Measurements from ENCODE around the gene CTNNA2.
A peak's percentile ranks its signal among the peaks of the same experiment; 100 is the strongest.

CTNNA2 gene

DNA sequence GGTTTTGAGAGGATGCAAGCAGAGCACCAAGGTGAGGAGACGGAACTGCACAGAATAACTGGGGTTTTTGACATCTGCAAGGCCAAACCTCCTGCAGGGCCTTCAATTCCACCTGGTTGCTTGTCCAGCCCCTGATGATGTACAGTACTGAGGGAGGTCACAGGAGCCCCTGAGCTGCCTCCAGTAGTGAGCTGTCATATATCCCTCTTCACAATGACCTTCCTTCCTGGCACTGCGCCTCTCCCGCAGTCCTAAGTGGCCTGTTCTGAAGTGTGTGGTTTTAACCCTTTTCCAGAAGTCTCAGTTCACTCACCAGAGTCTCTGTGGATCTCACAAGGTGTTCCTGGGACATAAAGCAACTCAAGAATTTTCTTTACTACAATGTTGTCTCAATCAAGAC, 746.4 kb downstream of the CTNNA2 start:
- no peaks in the 10 kb centered on the region for H3K27me3 ChIP-seq (ENCODE audit: control insufficient read depth, insufficient read depth, low read length)
- H3K9me3 ChIP-seq (ENCODE audit: control insufficient read depth, low read depth, low read length), result no peaks in the 10 kb centered on the region
- H3K4me3 ChIP-seq (ENCODE audit: low read length), result no peak overlapping the region
- H3K36me3 ChIP-seq (ENCODE audit: control insufficient read depth, low read depth, low read length), result no peaks in the 10 kb centered on the region
- no peak overlapping the region for H3K27ac ChIP-seq (ENCODE audit: low read length)
- H3K4me1 ChIP-seq (ENCODE audit: control insufficient read depth, low read depth, low read length), result no peaks in the 10 kb centered on the region
- H3K9ac ChIP-seq (ENCODE audit: low read length), result no peak overlapping the region

DNA sequence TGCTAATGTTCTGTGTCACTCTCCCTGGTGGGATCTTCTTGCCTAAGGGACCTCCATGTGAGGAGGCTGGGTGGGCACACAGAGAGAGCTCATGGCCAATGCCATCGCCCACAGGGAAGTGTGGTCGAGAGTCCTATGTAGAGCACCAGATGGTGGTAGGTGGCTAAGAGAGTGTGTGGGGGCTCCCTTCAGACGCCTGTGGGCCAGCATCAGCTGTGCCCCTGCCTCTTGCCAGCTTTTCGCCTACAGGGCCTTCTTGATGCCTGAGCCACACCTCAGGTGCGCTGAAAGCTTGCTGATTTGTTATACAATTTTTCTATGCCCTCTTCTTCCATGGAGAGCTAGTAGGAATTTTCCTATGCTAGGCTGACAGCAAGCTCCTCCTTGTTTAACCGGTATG, 753.4 kb downstream of the CTNNA2 start:
- H3K4me1 ChIP-seq (ENCODE audit: control insufficient read depth, low read depth, low read length), result no peaks in the 10 kb centered on the region

DNA sequence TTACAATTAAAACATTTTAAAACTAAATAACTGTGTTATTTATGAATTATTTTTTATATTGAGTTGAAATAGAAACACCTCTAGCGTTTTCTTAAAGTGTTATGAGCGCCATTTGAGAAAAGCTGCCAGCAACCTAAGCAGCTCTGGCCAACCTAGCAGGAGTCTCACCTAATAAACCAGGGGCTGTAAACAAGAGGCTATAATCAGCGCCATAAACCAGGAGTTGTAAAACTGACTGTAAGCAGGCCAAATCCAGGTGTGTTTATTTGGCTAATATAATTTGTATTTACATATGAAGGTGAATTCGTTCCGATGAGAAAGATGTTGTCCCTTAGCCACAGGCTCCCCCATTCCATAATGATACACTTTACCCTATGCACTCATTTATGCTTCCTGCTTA, 757.0 kb downstream of the CTNNA2 start:
- H3K36me3 ChIP-seq (ENCODE audit: control insufficient read depth, low read depth, low read length), result no peaks in the 10 kb centered on the region
- no peaks in the 10 kb centered on the region for H3K27me3 ChIP-seq (ENCODE audit: control insufficient read depth, insufficient read depth, low read length)
- H3K4me1 ChIP-seq (ENCODE audit: control insufficient read depth, low read depth, low read length), result no peaks in the 10 kb centered on the region
- H3K27ac ChIP-seq (ENCODE audit: low read length), result no peak overlapping the region
- no peaks in the 10 kb centered on the region for H3K9me3 ChIP-seq (ENCODE audit: control insufficient read depth, low read depth, low read length)
- no peak overlapping the region for H3K9ac ChIP-seq (ENCODE audit: low read length)
- H3K4me3 ChIP-seq (ENCODE audit: low read length), result no peak overlapping the region

More for the DNA sequence above, 753.4 kb downstream of the CTNNA2 start:
- H3K27ac ChIP-seq (ENCODE audit: low read length), result no peak overlapping the region
- H3K4me3 ChIP-seq (ENCODE audit: low read length), result no peak overlapping the region
- H3K9me3 ChIP-seq (ENCODE audit: control insufficient read depth, low read depth, low read length), result no peaks in the 10 kb centered on the region
- no peaks in the 10 kb centered on the region for H3K27me3 ChIP-seq (ENCODE audit: control insufficient read depth, insufficient read depth, low read length)
- no peak overlapping the region for H3K9ac ChIP-seq (ENCODE audit: low read length)
- no peaks in the 10 kb centered on the region for H3K36me3 ChIP-seq (ENCODE audit: control insufficient read depth, low read depth, low read length)

DNA sequence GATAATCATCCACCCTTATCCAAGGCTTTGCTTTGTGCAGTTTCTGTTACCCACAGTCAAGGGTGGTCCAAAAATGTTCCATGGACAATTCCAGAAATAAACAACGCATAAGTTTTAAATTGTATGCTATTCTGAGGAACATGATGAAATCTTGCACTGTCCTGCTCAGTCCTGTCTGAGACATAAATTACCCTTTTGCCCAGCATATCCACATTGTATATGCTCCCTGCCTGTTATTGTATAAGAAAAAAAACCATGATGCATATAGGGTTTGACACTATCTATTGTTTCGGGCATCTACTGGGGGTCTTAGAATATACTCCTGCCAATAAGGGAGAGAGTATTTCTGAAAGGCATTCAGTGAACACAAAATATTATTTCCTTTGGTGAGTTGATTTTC, 767.7 kb downstream of the CTNNA2 start:
- H3K4me3 ChIP-seq (ENCODE audit: low read length), result no peak overlapping the region
- no peaks in the 10 kb centered on the region for H3K4me1 ChIP-seq (ENCODE audit: control insufficient read depth, low read depth, low read length)
- H3K36me3 ChIP-seq (ENCODE audit: control insufficient read depth, low read depth, low read length), result no peaks in the 10 kb centered on the region
- no peaks in the 10 kb centered on the region for H3K9me3 ChIP-seq (ENCODE audit: control insufficient read depth, low read depth, low read length)
- H3K27ac ChIP-seq (ENCODE audit: low read length), result no peak overlapping the region
- no peaks in the 10 kb centered on the region for H3K27me3 ChIP-seq (ENCODE audit: control insufficient read depth, insufficient read depth, low read length)
- H3K9ac ChIP-seq (ENCODE audit: low read length), result no peak overlapping the region

DNA sequence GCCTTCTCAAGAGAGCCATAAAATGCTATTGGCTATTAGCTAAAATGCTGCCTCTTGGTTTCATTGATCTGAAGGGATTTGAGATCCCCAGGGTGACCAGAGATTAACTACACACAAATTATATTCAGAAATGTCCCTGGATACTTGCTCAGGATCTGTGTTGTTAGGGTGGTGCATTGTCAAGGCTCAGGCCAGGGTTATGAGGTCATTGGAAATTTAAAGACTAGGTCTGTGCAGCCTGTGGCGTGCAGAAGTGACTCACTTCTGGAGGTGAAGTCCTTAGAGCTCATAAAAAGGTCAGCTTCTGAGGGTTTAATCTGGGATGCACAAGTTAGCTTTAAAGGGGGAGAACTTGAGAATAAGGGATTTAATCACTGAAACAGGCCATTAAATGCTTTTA, 768.2 kb downstream of the CTNNA2 start:
- H3K9ac ChIP-seq (ENCODE audit: low read length), result no peak overlapping the region
- H3K36me3 ChIP-seq (ENCODE audit: control insufficient read depth, low read depth, low read length), result no peaks in the 10 kb centered on the region
- H3K27ac ChIP-seq (ENCODE audit: low read length), result no peak overlapping the region
- no peaks in the 10 kb centered on the region for H3K27me3 ChIP-seq (ENCODE audit: control insufficient read depth, insufficient read depth, low read length)
- H3K4me3 ChIP-seq (ENCODE audit: low read length), result no peak overlapping the region
- no peaks in the 10 kb centered on the region for H3K4me1 ChIP-seq (ENCODE audit: control insufficient read depth, low read depth, low read length)
- H3K9me3 ChIP-seq (ENCODE audit: control insufficient read depth, low read depth, low read length), result no peaks in the 10 kb centered on the region

DNA sequence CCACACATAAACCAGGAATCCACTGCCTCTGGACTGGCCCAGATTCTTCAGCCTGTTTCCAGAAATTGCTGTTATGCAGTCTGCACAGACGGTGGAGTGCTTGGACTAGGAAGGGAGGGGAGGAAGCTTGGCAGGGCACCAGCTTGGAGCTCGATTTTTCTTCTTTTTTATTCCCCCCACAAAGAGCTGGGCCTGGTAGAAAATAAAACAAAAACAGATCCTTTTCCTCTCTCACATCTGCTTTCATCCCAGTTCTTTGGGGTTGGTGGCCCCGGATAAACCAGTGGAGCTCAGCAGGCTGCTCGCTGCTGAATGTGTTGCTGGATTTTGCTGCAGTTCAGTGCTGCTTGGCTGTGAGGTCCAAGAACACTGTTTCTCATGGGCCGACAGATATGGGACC, 775.7 kb downstream of the CTNNA2 start:
- Histone ChIP-seq H3K4me1 (ENCODE audit: control insufficient read depth, low read depth, low read length) (no peaks in the 10 kb centered on the region), H3K4me3 (ENCODE audit: low read length) (no peak overlapping the region), H3K27ac (ENCODE audit: low read length) (no peak overlapping the region), H3K9me3 (ENCODE audit: control insufficient read depth, low read depth, low read length) (no peaks in the 10 kb centered on the region), H3K36me3 (ENCODE audit: control insufficient read depth, low read depth, low read length) (no peaks in the 10 kb centered on the region), H3K27me3 (ENCODE audit: control insufficient read depth, insufficient read depth, low read length) (no peaks in the 10 kb centered on the region), H3K9ac (ENCODE audit: low read length) (no peak overlapping the region)

DNA sequence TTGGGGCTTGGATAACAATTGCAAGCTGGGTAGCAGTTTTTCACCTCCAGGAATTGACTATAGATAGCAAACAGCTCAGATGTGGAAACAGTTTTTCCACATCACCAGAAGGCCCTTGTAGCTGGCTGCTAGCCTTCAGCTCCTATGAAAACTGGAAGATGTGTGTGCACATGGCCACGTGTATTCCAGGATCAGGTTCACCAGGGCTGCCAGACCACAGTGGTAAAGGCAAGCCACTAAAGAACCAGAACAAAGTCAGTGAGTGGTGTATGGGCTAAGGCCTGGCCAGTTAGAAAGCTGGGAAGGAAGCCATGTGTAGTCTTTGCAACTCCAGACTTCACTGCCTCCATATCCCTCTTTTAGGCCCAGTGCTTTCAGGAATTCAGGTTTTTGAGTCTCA, 778.8 kb downstream of the CTNNA2 start:
- H3K9ac ChIP-seq (ENCODE audit: low read length), result no peak overlapping the region
- H3K9me3 ChIP-seq (ENCODE audit: control insufficient read depth, low read depth, low read length), result no peaks in the 10 kb centered on the region
- H3K27ac ChIP-seq (ENCODE audit: low read length), result no peak overlapping the region
- no peaks in the 10 kb centered on the region for H3K36me3 ChIP-seq (ENCODE audit: control insufficient read depth, low read depth, low read length)
- no peaks in the 10 kb centered on the region for H3K27me3 ChIP-seq (ENCODE audit: control insufficient read depth, insufficient read depth, low read length)
- H3K4me1 ChIP-seq (ENCODE audit: control insufficient read depth, low read depth, low read length), result no peaks in the 10 kb centered on the region
- H3K4me3 ChIP-seq (ENCODE audit: low read length), result no peak overlapping the region

DNA sequence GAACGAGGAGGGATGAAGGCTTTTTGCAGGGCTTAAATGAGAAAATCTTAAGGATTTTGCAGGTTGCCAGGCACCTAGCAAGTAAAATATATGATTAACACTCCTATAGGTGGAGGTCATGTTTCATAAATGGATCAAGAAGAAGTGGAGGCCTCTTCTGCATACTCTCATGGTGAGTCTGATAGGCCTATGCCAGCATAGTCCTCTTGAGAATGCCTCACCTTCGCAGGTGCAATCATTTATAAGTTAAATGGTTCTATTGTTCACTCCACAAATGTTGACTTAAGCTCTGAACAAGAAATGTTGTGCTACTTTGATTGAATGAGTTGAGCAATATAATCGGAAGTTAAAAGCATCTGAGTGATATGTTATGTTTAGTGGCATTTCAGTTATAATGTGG, 779.6 kb downstream of the CTNNA2 start:
- Histone ChIP-seq H3K9ac (ENCODE audit: low read length) (no peak overlapping the region), H3K4me1 (ENCODE audit: control insufficient read depth, low read depth, low read length) (no peaks in the 10 kb centered on the region), H3K9me3 (ENCODE audit: control insufficient read depth, low read depth, low read length) (no peaks in the 10 kb centered on the region), H3K27me3 (ENCODE audit: control insufficient read depth, insufficient read depth, low read length) (no peaks in the 10 kb centered on the region), H3K27ac (ENCODE audit: low read length) (no peak overlapping the region), H3K36me3 (ENCODE audit: control insufficient read depth, low read depth, low read length) (no peaks in the 10 kb centered on the region), H3K4me3 (ENCODE audit: low read length) (no peak overlapping the region)

DNA sequence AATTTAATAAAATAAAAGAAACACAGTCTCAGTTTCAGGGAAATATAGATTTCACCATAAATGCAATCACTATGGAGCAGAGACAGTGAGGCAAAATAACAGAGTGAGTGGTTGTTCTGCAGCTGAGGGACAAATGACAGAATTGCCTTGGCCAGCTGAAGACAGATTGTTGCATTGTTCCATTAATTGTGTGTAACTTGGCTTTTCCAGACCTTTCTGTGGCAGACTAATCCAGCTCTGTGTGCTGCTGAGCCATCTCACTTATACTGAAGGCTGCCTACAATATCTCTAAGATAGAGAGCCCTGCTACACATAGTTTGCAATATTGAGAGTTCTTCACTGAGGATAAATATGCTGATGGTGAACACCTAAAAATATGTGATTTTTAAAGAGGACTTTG, 780.2 kb downstream of the CTNNA2 start:
- Histone ChIP-seq H3K4me1 (ENCODE audit: control insufficient read depth, low read depth, low read length) (no peaks in the 10 kb centered on the region), H3K9ac (ENCODE audit: low read length) (no peak overlapping the region), H3K27ac (ENCODE audit: low read length) (no peak overlapping the region), H3K9me3 (ENCODE audit: control insufficient read depth, low read depth, low read length) (no peaks in the 10 kb centered on the region), H3K27me3 (ENCODE audit: control insufficient read depth, insufficient read depth, low read length) (no peaks in the 10 kb centered on the region), H3K36me3 (ENCODE audit: control insufficient read depth, low read depth, low read length) (no peaks in the 10 kb centered on the region), H3K4me3 (ENCODE audit: low read length) (no peak overlapping the region)

DNA sequence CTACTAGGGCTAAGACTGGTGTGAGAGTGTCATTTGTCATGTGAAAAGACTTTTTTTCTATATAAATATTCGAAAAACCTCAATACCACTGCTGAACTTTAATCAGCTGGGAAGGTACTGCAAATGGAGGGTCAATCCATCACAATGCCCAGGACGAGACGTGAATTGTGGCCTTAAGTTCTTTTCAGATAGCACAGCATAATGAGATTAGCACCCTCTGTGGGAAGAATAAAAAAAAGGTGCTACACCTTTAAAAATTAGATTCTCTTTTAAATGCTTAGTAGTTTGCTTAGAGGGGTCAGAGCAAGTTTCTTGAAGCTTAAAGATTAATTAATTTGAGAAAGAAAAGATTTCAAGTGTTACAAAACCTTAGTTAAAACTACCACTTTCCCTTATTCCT, 786.1 kb downstream of the CTNNA2 start:
- Histone ChIP-seq H3K9me3 (ENCODE audit: control insufficient read depth, low read depth, low read length) (no peaks in the 10 kb centered on the region), H3K36me3 (ENCODE audit: control insufficient read depth, low read depth, low read length) (no peaks in the 10 kb centered on the region), H3K27me3 (ENCODE audit: control insufficient read depth, insufficient read depth, low read length) (peaks cover 52% of the 10 kb centered on the region), H3K4me3 (ENCODE audit: low read length) (no peak overlapping the region), H3K4me1 (ENCODE audit: control insufficient read depth, low read depth, low read length) (peaks cover 46% of the 10 kb centered on the region), H3K9ac (ENCODE audit: low read length) (no peak overlapping the region), H3K27ac (ENCODE audit: low read length) (no peak overlapping the region)

DNA sequence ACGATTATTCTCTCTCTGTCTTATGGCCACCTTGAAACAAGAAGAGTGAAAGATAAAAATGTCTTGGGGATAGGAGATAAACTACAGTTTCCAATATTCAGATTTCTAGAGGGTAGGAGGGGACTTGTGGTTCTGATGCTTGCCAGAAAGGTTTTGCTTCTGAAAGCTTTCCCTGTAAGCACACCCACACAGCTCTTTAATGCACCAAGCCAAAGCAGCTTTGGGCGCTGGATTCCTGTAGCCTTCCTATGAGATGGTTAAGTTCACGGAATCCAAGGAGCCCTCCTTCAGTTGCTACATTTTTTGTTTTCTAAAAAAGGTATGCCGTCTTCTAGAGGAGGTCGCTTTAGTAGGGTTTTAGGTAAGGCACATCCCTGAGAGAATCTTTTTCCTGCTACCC, 786.8 kb downstream of the CTNNA2 start:
- no peak overlapping the region for H3K4me3 ChIP-seq (ENCODE audit: low read length)

DNA sequence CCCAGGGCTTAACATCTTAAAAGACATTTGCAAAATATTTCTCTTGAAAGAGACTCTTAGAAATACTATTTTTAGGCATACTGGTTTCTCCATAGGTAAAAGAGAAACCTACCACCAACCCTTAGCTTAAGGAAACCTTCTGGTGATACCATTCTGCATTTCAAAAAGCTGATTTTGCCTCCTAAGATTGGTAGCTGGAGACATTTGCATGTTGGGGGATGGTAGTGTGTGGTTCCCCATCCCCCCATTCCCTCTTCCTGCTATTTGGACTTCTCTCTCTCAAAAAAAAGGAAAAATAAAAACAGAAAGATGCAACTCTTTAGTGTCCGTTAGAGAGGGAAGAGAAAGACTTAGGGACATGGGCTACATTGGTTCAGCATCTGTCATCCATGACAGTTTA, 787.5 kb downstream of the CTNNA2 start:
- H3K4me3 ChIP-seq (ENCODE audit: low read length), result peak overlapping the region; percentile 28
- no peak overlapping the region for H3K27ac ChIP-seq (ENCODE audit: low read length)
- H3K27me3 ChIP-seq (ENCODE audit: control insufficient read depth, insufficient read depth, low read length), result peaks cover 66% of the 10 kb centered on the region
- peaks cover 47% of the 10 kb centered on the region for H3K4me1 ChIP-seq (ENCODE audit: control insufficient read depth, low read depth, low read length)
- H3K36me3 ChIP-seq (ENCODE audit: control insufficient read depth, low read depth, low read length), result no peaks in the 10 kb centered on the region
- H3K9me3 ChIP-seq (ENCODE audit: control insufficient read depth, low read depth, low read length), result no peaks in the 10 kb centered on the region
- H3K9ac ChIP-seq (ENCODE audit: low read length), result no peak overlapping the region

More for the DNA sequence above, 786.8 kb downstream of the CTNNA2 start:
- H3K36me3 ChIP-seq (ENCODE audit: control insufficient read depth, low read depth, low read length), result no peaks in the 10 kb centered on the region
- peaks cover 59% of the 10 kb centered on the region for H3K27me3 ChIP-seq (ENCODE audit: control insufficient read depth, insufficient read depth, low read length)
- H3K9ac ChIP-seq (ENCODE audit: low read length), result no peak overlapping the region
- peaks cover 47% of the 10 kb centered on the region for H3K4me1 ChIP-seq (ENCODE audit: control insufficient read depth, low read depth, low read length)
- no peak overlapping the region for H3K27ac ChIP-seq (ENCODE audit: low read length)
- no peaks in the 10 kb centered on the region for H3K9me3 ChIP-seq (ENCODE audit: control insufficient read depth, low read depth, low read length)
